IPS DF 4.7 (cell line): ENCODE measurements around the gene NSD1.

Source experiments
- DNase-seq: peaks from one replicate; pipeline ENCODE4 v3.0.0-alpha.2; 2013; ENCODE audit warnings: low spot score; ENCODE audit errors: extremely low read depth

The NSD1 gene

GRCh38 chr5:177098120-177098469 is 35.5 kb upstream of the NSD1 start:
- DNase-seq = no peak

DNA sequence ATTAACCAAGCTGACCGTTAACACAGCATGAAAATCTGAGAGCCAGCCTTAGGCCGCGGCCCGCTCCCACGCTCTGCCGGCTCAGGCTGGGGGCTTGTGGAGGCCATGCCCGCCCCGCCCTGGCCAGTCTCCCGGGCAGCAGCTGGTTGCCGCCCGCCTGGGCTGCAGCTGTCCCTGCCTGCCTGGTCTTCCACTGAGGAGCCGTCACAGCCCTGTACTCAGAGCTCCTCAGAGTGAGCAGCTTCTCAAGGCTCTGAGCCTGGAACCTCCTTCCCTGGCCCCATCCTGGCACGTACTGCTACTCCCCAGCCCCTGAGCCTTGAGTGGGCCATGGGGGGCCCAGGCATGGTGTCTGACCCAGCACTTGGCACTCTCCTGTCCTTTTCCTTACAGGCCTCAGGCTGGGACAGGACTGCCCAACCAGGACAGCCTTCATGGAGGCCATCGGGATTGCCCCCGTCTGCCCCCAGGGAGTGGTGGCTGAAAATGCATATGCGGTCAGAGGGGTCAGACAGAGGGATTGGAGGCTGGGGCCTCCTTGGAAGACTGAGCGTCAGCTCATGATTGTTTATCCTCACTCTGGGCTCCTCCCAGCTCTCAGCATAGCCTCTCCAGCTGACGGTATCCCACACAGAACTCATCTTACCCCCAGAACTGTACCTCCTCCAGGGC is 35.0 kb upstream of the NSD1 start:
- no peak for DNase-seq

DNA sequence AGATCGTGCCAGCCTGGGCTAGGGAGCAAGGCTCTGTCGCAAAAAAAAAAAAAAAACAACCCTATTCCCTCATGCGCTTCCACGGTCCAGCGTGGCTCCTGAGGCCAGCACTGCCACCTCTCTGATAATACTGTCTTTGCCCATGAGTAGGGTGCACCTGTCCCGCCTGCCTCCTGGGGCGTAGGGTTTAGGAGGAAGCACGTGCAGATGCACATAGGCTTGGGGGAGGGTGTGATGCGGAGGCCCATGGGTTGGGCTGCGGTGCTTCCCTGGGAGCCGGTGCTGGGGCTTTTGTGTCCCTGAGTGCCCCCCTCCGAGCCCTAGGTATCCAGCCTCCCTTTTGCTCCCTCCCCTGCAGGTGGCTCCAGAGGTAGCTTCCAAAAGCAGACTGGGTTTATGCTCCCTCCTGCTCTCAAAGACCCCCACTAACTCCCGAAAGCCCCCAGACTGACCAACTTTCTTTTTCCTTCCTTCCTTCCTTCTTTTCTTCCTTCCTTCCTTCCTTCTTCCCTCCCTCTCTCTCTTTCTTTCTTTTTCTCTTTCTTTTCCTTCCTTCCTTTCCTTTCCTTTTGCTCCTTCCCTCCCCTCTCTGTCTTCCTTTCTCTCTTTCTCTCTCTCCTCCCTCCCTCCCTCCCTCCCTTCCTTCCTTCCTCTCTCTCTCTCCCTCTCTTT is 34.0 kb upstream of the NSD1 start:
- no peak for DNase-seq

- no peak for DNase-seq
Observed at GRCh38 chr5:177100714-177101121, 32.9 kb upstream of the NSD1 start.

GRCh38 chr5:177103523-177104253 is 29.9 kb upstream of the NSD1 start:
- no peak for DNase-seq

DNA sequence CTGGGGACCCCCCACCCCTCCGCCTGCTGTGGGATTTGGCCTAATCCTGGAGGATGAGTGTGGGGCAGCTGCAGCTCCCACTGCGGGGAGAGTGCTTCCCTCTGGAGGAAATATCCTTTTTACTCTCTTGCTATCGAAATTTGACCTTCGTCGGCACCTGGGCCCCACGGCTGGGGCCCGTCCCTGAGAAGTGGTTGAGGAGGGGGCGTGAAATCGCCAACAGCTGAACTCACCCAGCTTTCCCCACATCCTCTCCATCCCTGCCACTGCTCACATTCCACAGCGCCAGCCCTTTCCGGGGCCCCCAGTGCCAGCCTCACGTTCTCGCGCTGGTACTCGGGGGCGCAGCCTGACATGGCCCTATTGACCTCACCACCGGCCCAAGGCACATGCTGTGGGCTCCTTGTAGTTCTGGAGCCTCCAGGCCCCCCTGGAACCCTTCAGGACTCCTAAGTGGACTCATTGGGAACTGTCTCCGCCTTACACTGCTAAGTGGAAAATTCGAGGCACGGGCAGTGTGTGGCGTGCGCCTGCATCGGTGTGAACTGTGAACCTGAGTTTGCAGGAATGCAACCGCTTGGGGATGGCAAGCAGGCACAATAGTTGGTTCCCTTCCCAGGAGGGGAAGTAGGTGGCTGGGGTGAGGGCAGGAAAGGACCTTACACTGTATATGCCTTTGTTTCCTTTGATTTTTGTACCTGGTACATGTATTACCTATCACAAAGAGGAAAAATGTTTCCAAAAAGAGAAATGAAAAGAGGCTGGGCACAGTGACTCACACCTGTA is 27.7 kb upstream of the NSD1 start:
- DNase-seq = no peak

DNA sequence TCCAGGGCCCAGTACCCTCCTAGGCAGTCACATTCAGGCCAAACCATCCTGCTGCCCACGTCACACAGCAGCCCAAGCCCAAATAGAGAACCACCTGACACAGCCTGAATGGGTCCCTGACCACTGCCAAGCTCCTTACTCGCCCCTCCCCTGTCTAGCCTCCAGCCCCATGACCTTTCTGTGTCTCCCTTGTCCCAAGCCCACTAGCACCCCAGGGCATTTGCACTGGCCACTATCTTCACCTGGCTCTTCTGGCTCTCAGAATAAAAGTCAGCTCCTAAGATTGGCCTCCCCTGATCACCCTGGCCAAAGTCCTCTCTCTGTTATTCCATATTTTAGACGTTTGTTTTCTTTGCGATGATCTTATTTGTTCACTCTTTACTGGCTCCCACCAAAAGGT is 26.4 kb upstream of the NSD1 start:
- DNase-seq = no peak

GRCh38 chr5:177109810-177110209 is 23.8 kb upstream of the NSD1 start:
- no peak for DNase-seq

GRCh38 chr5:177111720-177112394 is 21.7 kb upstream of the NSD1 start:
- DNase-seq = peak; percentile 90

DNA sequence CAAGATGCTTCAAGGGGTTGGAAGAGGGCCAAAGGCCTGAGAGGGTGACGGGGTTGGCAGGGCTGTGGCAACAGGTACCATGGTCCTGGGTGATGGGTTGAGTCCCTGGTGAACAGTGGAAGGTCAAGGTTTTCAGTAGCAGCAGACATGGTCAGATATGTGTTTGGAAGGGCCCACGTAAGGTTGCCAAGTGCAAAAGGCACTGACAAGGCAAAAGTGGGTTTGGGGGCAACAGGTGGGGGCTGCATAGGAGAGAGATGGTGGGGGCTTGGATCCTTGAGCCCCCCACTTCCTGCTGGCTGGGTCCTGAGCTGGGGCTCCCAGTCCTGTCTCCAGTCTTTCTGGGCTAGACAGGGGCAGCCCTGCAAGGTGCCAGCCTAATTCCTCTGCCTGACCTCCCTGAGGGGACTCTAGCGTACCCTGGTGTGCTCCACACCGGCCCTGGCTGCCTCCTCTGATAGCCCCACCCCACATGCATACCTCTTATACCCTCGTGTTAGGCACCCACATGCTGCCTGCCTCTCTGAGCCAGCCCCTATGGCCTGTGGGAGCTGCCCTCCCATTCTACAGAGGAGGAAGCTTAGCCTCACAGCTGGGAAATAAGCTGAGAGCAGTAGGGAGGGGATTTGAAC is 20.9 kb upstream of the NSD1 start:
- no peak for DNase-seq

DNA sequence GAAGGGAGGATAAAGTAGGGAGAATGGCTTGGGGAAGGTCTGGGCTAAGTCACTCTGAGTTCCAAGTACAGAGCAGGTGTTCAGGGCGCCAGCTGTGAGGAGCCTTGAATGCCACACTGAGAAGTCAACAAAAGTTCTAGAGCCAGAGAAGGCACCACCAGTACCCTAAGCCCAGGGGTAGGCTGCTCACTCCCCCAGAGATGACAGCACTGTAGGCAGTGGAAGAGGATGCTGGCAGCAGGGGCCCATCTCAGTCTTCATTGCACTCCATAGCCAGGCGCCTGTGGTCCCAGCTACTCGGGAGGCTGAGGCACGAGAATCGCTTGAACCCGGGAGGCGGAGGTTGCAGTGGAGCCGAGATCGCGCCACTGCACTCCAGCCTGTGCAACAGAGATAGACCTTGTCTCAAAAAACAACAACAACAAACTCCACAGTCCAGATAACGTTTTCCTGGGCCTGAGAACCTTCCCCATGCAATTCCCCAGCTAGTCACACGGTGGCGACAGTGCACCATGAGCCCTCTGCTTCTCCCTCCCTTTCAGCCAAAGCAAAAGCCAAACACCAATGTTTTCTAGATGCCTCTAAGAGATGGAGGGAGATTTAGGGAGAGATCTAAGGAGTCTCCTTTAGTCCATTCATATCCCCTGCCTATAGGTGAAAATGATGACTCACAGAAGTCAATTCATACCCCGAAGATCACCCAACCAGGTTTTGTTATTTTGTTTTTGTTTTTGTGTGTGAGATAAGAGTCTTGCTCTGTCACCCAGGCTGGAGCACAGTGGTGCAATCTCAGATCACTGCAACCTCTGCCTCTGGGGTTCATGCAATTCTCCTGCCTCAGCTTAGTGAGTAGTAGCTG is 19.8 kb upstream of the NSD1 start:
- no peak for DNase-seq

DNA sequence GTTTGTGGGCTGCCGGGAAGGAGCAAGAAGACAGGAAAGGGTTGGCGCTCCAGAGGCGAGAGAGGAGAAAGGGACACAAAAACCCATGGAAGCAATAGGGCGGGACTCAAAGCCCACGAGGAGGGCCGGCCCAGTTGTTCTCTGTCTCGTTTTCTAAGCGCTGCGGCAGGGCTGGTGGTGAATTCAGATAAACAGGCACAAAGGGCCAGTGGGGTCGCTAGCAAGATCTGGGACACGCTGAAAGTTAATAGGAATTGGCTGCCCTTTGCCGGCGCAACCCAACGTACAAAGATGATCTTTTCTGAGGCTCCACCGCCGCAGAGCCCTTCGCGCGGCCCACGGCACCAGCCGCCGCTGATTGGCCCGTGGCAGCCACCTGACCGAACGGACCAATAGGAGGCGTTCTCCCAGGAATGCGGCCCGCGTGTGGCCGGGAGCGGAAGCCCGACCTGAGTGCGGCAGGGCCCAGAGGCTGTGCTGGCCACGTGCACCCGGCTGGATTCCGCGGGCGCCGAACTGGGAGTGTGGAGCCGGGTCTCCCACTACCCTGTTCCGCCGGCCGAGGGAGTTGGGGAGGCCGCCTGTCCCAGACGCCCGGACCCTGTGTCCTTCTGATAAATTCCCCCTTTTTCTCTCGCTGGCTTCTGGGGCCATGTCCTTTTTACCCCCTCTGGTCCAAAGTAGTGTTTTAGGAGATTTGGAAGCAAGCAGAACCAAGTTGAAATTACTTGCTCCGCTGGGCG is 16.8 kb upstream of the NSD1 start:
- DNase-seq = no peak

DNA sequence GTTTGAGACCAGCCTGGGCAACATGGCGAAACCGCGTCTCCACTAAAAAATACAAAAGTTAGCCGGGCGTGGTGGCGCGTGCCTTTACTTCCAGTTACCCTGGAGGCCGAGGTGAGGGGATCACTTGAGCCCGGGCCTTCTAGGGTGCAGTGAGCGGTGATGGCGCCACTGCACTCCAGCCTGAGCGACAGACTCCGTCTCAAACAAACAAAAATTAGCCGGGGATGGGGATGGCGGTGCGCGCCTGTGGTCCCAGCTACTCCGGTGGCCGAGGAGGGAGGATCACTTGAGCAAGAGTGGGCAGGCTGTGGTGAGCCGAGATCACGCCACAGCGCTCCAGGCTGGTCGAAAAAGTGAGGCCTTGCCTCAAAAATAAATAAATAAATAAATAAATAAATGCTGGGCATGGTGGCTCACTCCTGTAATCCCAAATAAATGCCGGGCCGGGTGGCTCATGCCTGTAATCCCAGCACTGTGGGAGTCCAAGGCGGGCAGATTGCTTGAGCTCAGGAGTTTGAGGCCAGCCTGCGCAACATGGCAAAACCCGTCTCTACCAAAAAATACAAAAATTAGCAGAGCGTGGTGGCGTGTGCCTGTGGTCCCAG is 16.0 kb upstream of the NSD1 start:
- DNase-seq = no peak

- DNase-seq = no peak
Observed at GRCh38 chr5:177122566-177122965, 11.0 kb upstream of the NSD1 start.

- no peak for DNase-seq
Observed at GRCh38 chr5:177123789-177124485, 9.6 kb upstream of the NSD1 start.

DNA sequence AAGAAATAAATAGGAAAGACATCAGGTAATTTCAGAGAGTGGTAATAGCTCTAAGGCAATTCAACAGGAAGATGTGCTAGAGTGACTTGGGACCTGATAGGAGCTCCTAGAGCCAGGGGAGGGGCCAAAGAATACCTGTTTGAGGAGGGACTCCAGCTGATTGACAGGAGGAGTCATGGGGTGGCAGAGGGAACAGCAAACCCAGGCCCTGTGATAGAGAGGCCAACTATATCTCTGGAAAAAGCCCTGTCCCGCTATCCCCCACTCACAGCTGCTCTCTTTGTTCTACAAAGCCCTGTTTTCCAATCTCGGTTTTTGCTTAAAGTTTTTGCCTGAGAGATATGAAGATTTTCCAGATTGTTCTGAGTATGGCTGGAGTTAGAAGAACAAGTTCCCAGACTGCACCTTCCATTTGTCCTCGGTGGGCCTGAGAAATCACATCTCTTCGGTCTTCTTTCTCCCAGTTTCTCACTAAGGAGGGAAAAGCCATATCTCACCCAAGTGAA is 9.0 kb upstream of the NSD1 start:
- DNase-seq = no peak

- no peak for DNase-seq
Observed at GRCh38 chr5:177126771-177127170, 6.8 kb upstream of the NSD1 start.

DNA sequence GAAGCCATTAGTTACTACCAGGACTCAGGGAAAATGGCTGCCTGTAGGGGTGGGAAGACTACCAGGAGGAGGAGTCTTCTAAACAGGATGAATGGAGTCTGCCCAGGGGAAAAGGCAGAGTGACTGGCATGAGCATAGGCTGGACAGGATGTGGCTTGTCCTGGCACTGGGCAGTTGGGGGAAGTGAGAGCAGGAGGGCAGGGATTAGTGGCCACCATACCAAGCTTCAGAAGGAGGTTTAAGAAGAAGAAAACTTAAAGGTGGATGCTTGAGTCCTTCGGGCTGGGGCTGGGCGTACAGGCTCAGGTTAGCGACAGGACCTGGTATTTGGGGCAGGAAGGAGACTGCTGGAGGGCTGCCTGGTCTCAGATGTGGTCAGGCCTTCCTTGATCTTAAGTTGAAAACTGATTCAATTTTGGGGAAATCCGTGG is 5.0 kb upstream of the NSD1 start:
- no peak for DNase-seq
